GM18870 (cell line): ENCODE data around the gene DIPK1B.

ENCODE experiments used
- ATAC-seq: cut with Tn5 transposase; IDR thresholded peaks from one replicate; pipeline ENCODE4 v1.9.1; 2021; ENCODE audit warnings: moderate library complexity; ENCODE audit not compliant: unreplicated experiment

Gene DIPK1B

GRCh38 chr9:136718345-136719194 is 6.2 kb downstream of the DIPK1B start:
- ATAC-seq: no peak

GRCh38 chr9:136719195-136719880 is 7.0 kb downstream of the DIPK1B start:
- no peak for ATAC-seq

GRCh38 chr9:136720251-136720897 is 8.0 kb downstream of the DIPK1B start:
- ATAC-seq: no peak

GRCh38 chr9:136720898-136721338 is 8.5 kb downstream of the DIPK1B start:
- ATAC-seq: no peak

- ATAC-seq: no peak
Measured at GRCh38 chr9:136721339-136722092, 9.1 kb downstream of the DIPK1B start.

GRCh38 chr9:136722093-136722968 is 10.0 kb downstream of the DIPK1B start:
- no peak for ATAC-seq

- no peak for ATAC-seq
Measured at GRCh38 chr9:136722969-136723356, 10.6 kb downstream of the DIPK1B start.

- no peak for ATAC-seq
Measured at GRCh38 chr9:136723362-136723976, 11.1 kb downstream of the DIPK1B start.

- no peak for ATAC-seq
Measured at GRCh38 chr9:136723989-136724388, 11.6 kb downstream of the DIPK1B start.

GRCh38 chr9:136724772-136725171 is 12.4 kb downstream of the DIPK1B start:
- no peak for ATAC-seq

GRCh38 chr9:136725612-136726011 is 13.2 kb downstream of the DIPK1B start:
- no peak for ATAC-seq

- ATAC-seq: no peak
Measured at GRCh38 chr9:136726118-136726517, 13.7 kb downstream of the DIPK1B start.

- ATAC-seq: no peak
Measured at GRCh38 chr9:136726631-136727191, 14.3 kb downstream of the DIPK1B start.

GRCh38 chr9:136728080-136728547 is 15.7 kb downstream of the DIPK1B start:
- peak; percentile 42 for ATAC-seq

GRCh38 chr9:136728548-136729123 is 16.3 kb downstream of the DIPK1B start:
- peak; percentile 13 for ATAC-seq

GRCh38 chr9:136729144-136729543 is 16.8 kb downstream of the DIPK1B start:
- ATAC-seq: no peak

GRCh38 chr9:136729926-136730325 is 17.6 kb downstream of the DIPK1B start:
- no peak for ATAC-seq

- ATAC-seq: no peak
Measured at GRCh38 chr9:136732444-136733178, 20.2 kb downstream of the DIPK1B start.
